ENCODE data around the gene SNTB2. TPM values are rescaled to one million over a fixed set of nuclear protein-coding genes. Genes with fewer than 3 reads are reported as not detected.

The SNTB2 gene
- total RNA-seq, 4 donors from 2014 or later, result 14.2 to 31.4 (median 24.1) TPM

- H3K27me3 ChIP-seq, result no peaks in the 10 kb centered on the region
- no peak overlapping the region for H3K27ac ChIP-seq
- H3K9me3 ChIP-seq, result no peaks in the 10 kb centered on the region
- peaks cover 0 to 9% (median under 1%) of the 10 kb centered on the region in 4 donors for H3K36me3 ChIP-seq
- in situ Hi-C loops (cut with MboI; ENCODE audit: low pct_ligation_motif_present in 1 of 4, low pct_unique_long_range_greater_than_20kb in 1 of 4, low sequenced_read_pairs in 3 of 4) (no loop called here), intact Hi-C loops (cut with DNase I; ENCODE audit: low total_unique reads) (no loop called here)
- DNase-seq, result no peak
- H3K4me1 ChIP-seq, result peaks cover 0 to 6% (median 3%) of the 10 kb centered on the region in 4 donors
- 70 to 91% methylated on average over 1 of the region's 1 CpG for WGBS, 2 donors (ENCODE audit: low coverage in 1 of 2)
- no peak overlapping the region for H3K4me3 ChIP-seq
- TF ChIP-seq EP300 (IDR thresholded peaks at IDR 0.05; ENCODE audit: low read depth) (no peak), POLR2AphosphoS5 (IDR thresholded peaks at IDR 0.05) (no peak), CTCF (IDR thresholded peaks at IDR 0.05) (no peak), POLR2A (IDR thresholded peaks at IDR 0.05) (no peak)
Measured at GRCh38 chr16:69306031-69306430, 119.1 kb downstream of the SNTB2 start.

GRCh38 chr16:69307091-69307490 is 120.1 kb downstream of the SNTB2 start:
- intact Hi-C loops (cut with DNase I; ENCODE audit: low total_unique reads), result no loop called here
- no peak for DNase-seq
- TF ChIP-seq POLR2AphosphoS5 (IDR thresholded peaks at IDR 0.05), result no peak
- no peak for TF ChIP-seq EP300 (IDR thresholded peaks at IDR 0.05; ENCODE audit: low read depth)
- Histone ChIP-seq H3K36me3 (peaks cover 0 to 4% (median 0%) of the 10 kb centered on the region in 4 donors), H3K9me3 (no peaks in the 10 kb centered on the region), H3K27me3 (no peaks in the 10 kb centered on the region), H3K27ac (no peak overlapping the region), H3K4me3 (no peak overlapping the region), H3K4me1 (peaks cover 2 to 7% (median 5%) of the 10 kb centered on the region in 4 donors)
- in situ Hi-C loops (cut with MboI; ENCODE audit: low pct_ligation_motif_present in 1 of 4, low pct_unique_long_range_greater_than_20kb in 1 of 4, low sequenced_read_pairs in 3 of 4), result no loop called here
- 64 to 90% methylated on average over 1 of the region's 1 CpG for WGBS, 2 donors (ENCODE audit: low coverage in 1 of 2)

- Histone ChIP-seq H3K4me3 (no peak overlapping the region), H3K27me3 (no peaks in the 10 kb centered on the region), H3K27ac (no peak overlapping the region), H3K9me3 (no peaks in the 10 kb centered on the region), H3K4me1 (peaks cover 10 to 15% (median 13%) of the 10 kb centered on the region in 4 donors), H3K36me3 (peaks cover 0 to 4% (median 0%) of the 10 kb centered on the region in 4 donors)
- WGBS, 2 donors (ENCODE audit: low coverage in 1 of 2), result 94 to 100% methylated on average over 1 to 2 of the region's 2 CpGs
- no peak for DNase-seq
- no peak for TF ChIP-seq POLR2AphosphoS5 (IDR thresholded peaks at IDR 0.05)
- TF ChIP-seq POLR2A (IDR thresholded peaks at IDR 0.05), result no peak
- TF ChIP-seq CTCF (IDR thresholded peaks at IDR 0.05), result no peak
- no peak for TF ChIP-seq EP300 (IDR thresholded peaks at IDR 0.05; ENCODE audit: low read depth)
- intact Hi-C loops (cut with DNase I; ENCODE audit: low total_unique reads), result no loop called here
- in situ Hi-C loops (cut with MboI; ENCODE audit: low pct_ligation_motif_present in 1 of 4, low pct_unique_long_range_greater_than_20kb in 1 of 4, low sequenced_read_pairs in 3 of 4), result no loop called here
Measured at GRCh38 chr16:69307856-69308255, 120.9 kb downstream of the SNTB2 start.

- Histone ChIP-seq H3K4me1 (peaks cover 11 to 21% (median 14%) of the 10 kb centered on the region in 4 donors), H3K4me3 (no peak overlapping the region), H3K27ac (no peak overlapping the region), H3K9me3 (no peaks in the 10 kb centered on the region), H3K36me3 (peaks cover 0 to 3% (median 0%) of the 10 kb centered on the region in 4 donors), H3K27me3 (no peaks in the 10 kb centered on the region)
- TF ChIP-seq EP300 (IDR thresholded peaks at IDR 0.05; ENCODE audit: low read depth), result no peak
- TF ChIP-seq CTCF (IDR thresholded peaks at IDR 0.05), result no peak
- TF ChIP-seq POLR2AphosphoS5 (IDR thresholded peaks at IDR 0.05), result peak in 1 of 3 donors; percentile 6
- intact Hi-C loops (cut with DNase I; ENCODE audit: low total_unique reads) (no loop called here), in situ Hi-C loops (cut with MboI; ENCODE audit: low pct_ligation_motif_present in 1 of 4, low pct_unique_long_range_greater_than_20kb in 1 of 4, low sequenced_read_pairs in 3 of 4) (no loop called here)
- WGBS, 2 donors (ENCODE audit: low coverage in 1 of 2), result 87 to 96% methylated on average over 6 to 12 of the region's 12 CpGs
- no peak for DNase-seq
Measured at GRCh38 chr16:69309316-69309715, 122.4 kb downstream of the SNTB2 start.
